DMS53 (cell line): ENCODE data around the gene FRYL.
A peak's percentile ranks its signal among the peaks of the same experiment; 100 is the strongest.

ENCODE experiments used
- DNase-seq: peaks from one replicate; lab custom pipeline; 2025; lab: John Stamatoyannopoulos, UW

The FRYL gene

GRCh38 chr4:48620093-48620492 is 160.0 kb downstream of the FRYL start:
- no peak for DNase-seq

- DNase-seq: peak; percentile 31
Measured at GRCh38 chr4:48604527-48604926, 175.6 kb downstream of the FRYL start.

GRCh38 chr4:48604041-48604440 is 176.0 kb downstream of the FRYL start:
- DNase-seq: peak; percentile 26

GRCh38 chr4:48603366-48604003 is 176.6 kb downstream of the FRYL start:
- DNase-seq: peak; percentile 81

- no peak for DNase-seq
Measured at GRCh38 chr4:48602763-48603162, 177.3 kb downstream of the FRYL start.

GRCh38 chr4:48602222-48602621 is 177.9 kb downstream of the FRYL start:
- DNase-seq: peak; percentile 26

GRCh38 chr4:48596336-48596735 is 183.7 kb downstream of the FRYL start:
- no peak for DNase-seq

- no peak for DNase-seq
Measured at GRCh38 chr4:48594180-48594579, 185.9 kb downstream of the FRYL start.

- DNase-seq: no peak
Measured at GRCh38 chr4:48591372-48591771, 188.7 kb downstream of the FRYL start.

- DNase-seq: no peak
Measured at GRCh38 chr4:48590884-48591283, 189.2 kb downstream of the FRYL start.

- no peak for DNase-seq
Measured at GRCh38 chr4:48589098-48589445, 191.0 kb downstream of the FRYL start.

GRCh38 chr4:48588230-48589097 is 191.6 kb downstream of the FRYL start:
- DNase-seq: no peak

GRCh38 chr4:48585401-48585800 is 194.7 kb downstream of the FRYL start:
- peak; percentile 31 for DNase-seq

GRCh38 chr4:48578132-48578968 is 201.7 kb downstream of the FRYL start:
- DNase-seq: peak; percentile 84

- no peak for DNase-seq
Measured at GRCh38 chr4:48575964-48576363, 204.1 kb downstream of the FRYL start.

GRCh38 chr4:48571471-48571870 is 208.6 kb downstream of the FRYL start:
- no peak for DNase-seq

- DNase-seq: no peak
Measured at GRCh38 chr4:48570646-48571220, 209.3 kb downstream of the FRYL start.

- no peak for DNase-seq
Measured at GRCh38 chr4:48566034-48566384, 214.1 kb downstream of the FRYL start.

GRCh38 chr4:48565362-48566033 is 214.6 kb downstream of the FRYL start:
- no peak for DNase-seq

GRCh38 chr4:48564151-48564550 is 215.9 kb downstream of the FRYL start:
- DNase-seq: no peak

GRCh38 chr4:48558819-48559218 is 221.3 kb downstream of the FRYL start:
- no peak for DNase-seq

GRCh38 chr4:48558026-48558425 is 222.1 kb downstream of the FRYL start:
- DNase-seq: no peak
